Measurements from ENCODE around the gene VPREB3.

- TF ChIP-seq POLR2A (IDR thresholded peaks at IDR 0.05) (no peak), POLR2AphosphoS5 (IDR thresholded peaks at IDR 0.05) (no peak), CTCF (IDR thresholded peaks at IDR 0.05) (no peak), EP300 (IDR thresholded peaks at IDR 0.05) (no peak)
These were observed 8.8 kb upstream of the VPREB3 start, which contains the start of gene C22orf15 for GRCh38 chr22:23762842-23763578.
